Endothelial cell of umbilical vein (primary cell): ENCODE data around the gene FBXL13. TPM values are rescaled to one million over a fixed set of nuclear protein-coding genes. Genes with fewer than 3 reads are reported as not detected.

Source experiments
- BruUV-seq: library from RNA; stranded (reverse); fragments of 400-500 nt; replicated peaks from 2 replicates; lab custom pipeline; 2021; lab: Mats Ljungman, UMichigan
- CTCF ChIA-PET: fragments of 300-600, 350-600 bp; sonication (Branson Sonifier 250); formaldehyde crosslinking; loops from one replicate; lab custom pipeline; 2021; ENCODE audit warnings: antibody characterized with exemption, inconsistent platforms; lab: Charles Lee
- POLR2A ChIA-PET: fragments of 300-600, 350-600 bp; sonication (Branson Sonifier 250); formaldehyde crosslinking; loops from one replicate; lab custom pipeline; 2021; ENCODE audit warnings: antibody characterized with exemption, inconsistent platforms; lab: Charles Lee
- DNase-seq: peaks from one replicate; pipeline ENCODE4 v3.0.0-alpha.2; 2011; ENCODE audit warnings: low read depth, low spot score
- FAIRE-seq: peaks from 2 replicates; lab custom pipeline; 2011; peaks lifted over from hg19 to GRCh38; lab: Jason Lieb, UNC
- H2AFZ ChIP-seq: 2 replicates; pipeline ENCODE4 v1.6.0; 2012; ENCODE audit warnings: low read depth, low read length, control low read depth, inconsistent platforms
- H3K27ac ChIP-seq: 2 replicates; pipeline ENCODE4 v1.5.1; 2011; ENCODE audit warnings: low read depth, mild to moderate bottlenecking, control low read depth, low read length, moderate library complexity; ENCODE audit not compliant: insufficient read depth
- H3K27me3 ChIP-seq, 2 experiments: 2 replicates each; pipeline versions ENCODE4 v1.6.0 to v1.6.1; 2011; ENCODE audit warnings: low read length in 2 of 2, mixed read lengths in 1 of 2; ENCODE audit not compliant: control insufficient read depth in 2 of 2, insufficient read depth in 2 of 2
- H3K36me3 ChIP-seq, 2 experiments: 2 replicates in 1 of 2; 3 replicates in 1 of 2; pipeline ENCODE4 v1.5.1; 2011; ENCODE audit warnings: low read length in 2 of 2, mild to moderate bottlenecking in 1 of 2, moderate library complexity in 1 of 2; ENCODE audit not compliant: control insufficient read depth in 2 of 2, insufficient read depth in 2 of 2; ENCODE audit errors: extremely low read depth in 1 of 2
- H3K4me1 ChIP-seq: 3 replicates; pipeline ENCODE4 v1.5.1; 2011; ENCODE audit warnings: mild to moderate bottlenecking, low read length; ENCODE audit not compliant: control insufficient read depth, insufficient read depth; ENCODE audit errors: extremely low read depth
- H3K4me2 ChIP-seq: 2 replicates; pipeline ENCODE4 v1.6.1; 2011; ENCODE audit warnings: low read length, control low read depth, mixed read lengths; ENCODE audit not compliant: insufficient read depth
- H3K4me3 ChIP-seq, 3 experiments: fragments of 200-600 bp in 1 of 3; sonication (generic), shearing (Covaris generic) in 1 of 3; replicated peaks in 1 of 3; 2 replicates each; pipeline ENCODE4 v1.5.1; 2011 to 2016; ENCODE audit warnings: control low read depth in 3 of 3, low read length in 3 of 3, mild to moderate bottlenecking in 2 of 3, inconsistent platforms in 1 of 3, low read depth in 1 of 3, moderate library complexity in 1 of 3; ENCODE audit not compliant: insufficient read depth in 1 of 3
- H3K79me2 ChIP-seq: 2 replicates; pipeline ENCODE4 v1.6.0; 2012; ENCODE audit warnings: low read length, inconsistent platforms; ENCODE audit not compliant: control insufficient read depth, insufficient read depth
- H3K9ac ChIP-seq: replicated peaks from 2 replicates; pipeline ENCODE3; 2011; ENCODE audit warnings: low read length, control low read depth; ENCODE audit not compliant: insufficient read depth; ENCODE audit errors: extremely low read depth
- H3K9me1 ChIP-seq: replicated peaks from 3 replicates; pipeline ENCODE4 v1.6.0; 2011; ENCODE audit warnings: mild to moderate bottlenecking, low read length; ENCODE audit not compliant: control insufficient read depth, insufficient read depth; ENCODE audit errors: extremely low read depth
- H3K9me3 ChIP-seq: replicated peaks from 2 replicates; pipeline ENCODE4 v1.5.1; 2012; ENCODE audit warnings: low read length, inconsistent platforms; ENCODE audit not compliant: control insufficient read depth, insufficient read depth
- H4K20me1 ChIP-seq: replicated peaks from 2 replicates; pipeline ENCODE3; 2011; ENCODE audit warnings: mild to moderate bottlenecking, low read length; ENCODE audit not compliant: control insufficient read depth, insufficient read depth; ENCODE audit errors: extremely low read depth
- EZH2 ChIP-seq: IDR thresholded peaks from 2 replicates; pipeline ENCODE4 v1.6.1; 2012; ENCODE audit warnings: borderline replicate concordance, low read depth, mild to moderate bottlenecking, moderate library complexity, low read length, inconsistent platforms; ENCODE audit not compliant: severe bottlenecking
- FOS ChIP-seq: IDR thresholded peaks from 2 replicates; pipeline ENCODE4 v1.6.1; 2011; ENCODE audit warnings: mild to moderate bottlenecking, low read length, moderate library complexity, borderline replicate concordance; ENCODE audit not compliant: insufficient read depth
- GATA2 ChIP-seq: IDR thresholded peaks from 2 replicates; pipeline ENCODE4 v1.7.0; 2011; ENCODE audit warnings: low read depth, mild to moderate bottlenecking, moderate library complexity, mixed read lengths, low read length; ENCODE audit not compliant: insufficient read length, insufficient read depth
- JUN ChIP-seq: IDR thresholded peaks from 2 replicates; pipeline ENCODE4 v1.6.1; 2011; ENCODE audit warnings: borderline replicate concordance, low read depth; ENCODE audit not compliant: insufficient read length, insufficient read depth
- MYC ChIP-seq: IDR thresholded peaks from one replicate; pipeline ENCODE4 v1.6.1; 2011; ENCODE audit warnings: mild to moderate bottlenecking, low read depth, low read length
- POLR2A ChIP-seq: IDR thresholded peaks from 2 replicates; pipeline ENCODE4 v1.6.1; 2012; ENCODE audit warnings: low read depth, mild to moderate bottlenecking, control low read depth, low read length
- POLR2AphosphoS5 ChIP-seq: IDR thresholded peaks from 2 replicates; pipeline ENCODE4 v1.6.1; 2012; ENCODE audit warnings: low read depth, mild to moderate bottlenecking, control low read depth, low read length, moderate library complexity; ENCODE audit not compliant: insufficient read depth
- dilution Hi-C: fragments of 300-500 bp; cut with MboI; formaldehyde crosslinking; loops from one replicate; pipeline ENCODE4 v1.15.0; 2019; ENCODE audit warnings: low sequenced_read_pairs; ENCODE audit not compliant: extremely low pct_ligation_motif_present
- intact Hi-C: fragments of 100-400 bp; cut with micrococcal nuclease; formaldehyde crosslinking; loops from one replicate; pipeline ENCODE4 v1.10.0; 2022
- polyA plus RNA-seq, 4 experiments: library from polyadenylated mRNA; depleted of rRNA in 3 of 4; stranded (reverse) in 3 of 4; unstranded in 1 of 4; fragments of >200 nt; gene quantifications; 2 replicates each; pipeline versions ENCODE4 v1.2.1 to v1.2.3, GENCODE V29; 2011 to 2012; ENCODE audit warnings: missing spikeins in 1 of 4
- total RNA-seq: library from RNA; stranded (reverse); gene quantifications from 2 replicates; pipeline ENCODE4 v1.2.3, GENCODE V29; 2021
- TF ChIP-seq, protein P1 (sequence below), 2 donors: IDR thresholded peaks; 1 replicate in 1 of 2; 2 replicates in 1 of 2; pipeline ENCODE4 v1.5.1; 2011; ENCODE audit warnings: low read length in 2 of 2, mild to moderate bottlenecking in 2 of 2, moderate library complexity in 2 of 2, control low read depth in 1 of 2, inconsistent platforms in 1 of 2, low read depth in 1 of 2; ENCODE audit not compliant: insufficient read depth in 1 of 2; ENCODE audit errors: extremely low read depth in 1 of 2
- TF ChIP-seq, protein P2 (sequence below): IDR thresholded peaks from 2 replicates; pipeline ENCODE4 v1.6.1; 2011; ENCODE audit not compliant: insufficient read depth, insufficient read length

The FBXL13 gene
- total and polyA plus RNA-seq, 2 donors (not counting 3 experiments of a cell fraction or from before 2014, with no cell fraction given), result 3.9 to 4.6 TPM

DNA sequence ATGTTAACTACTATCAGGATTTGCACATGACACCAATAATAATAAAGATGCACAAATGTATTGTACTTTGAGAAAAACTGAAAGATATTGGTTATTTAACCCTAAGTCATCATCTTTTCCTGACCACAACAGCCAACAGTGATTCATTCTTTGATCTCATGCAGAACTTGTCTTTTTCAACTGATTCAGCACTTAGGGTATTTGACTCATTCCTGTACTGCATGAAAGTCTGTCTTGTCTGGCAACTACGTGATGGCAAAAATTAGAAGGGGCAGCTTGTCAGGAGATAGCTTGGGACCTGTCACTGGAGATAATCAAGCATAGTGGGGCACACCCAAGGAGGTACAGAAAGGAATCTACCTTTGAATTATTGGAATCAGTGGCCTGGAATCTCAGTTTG lies 239.6 kb downstream of the FBXL13 start:
- Histone ChIP-seq H3K9ac (peak overlapping the region; percentile 28), H4K20me1 (no peaks in the 10 kb centered on the region), H3K4me2 (peak overlapping the region; percentile 2), H3K4me3 (no peak overlapping the region), H3K27me3 (no peaks in the 10 kb centered on the region), H3K9me1 (no peaks in the 10 kb centered on the region), H3K79me2 (no peaks in the 10 kb centered on the region), H3K4me1 (peaks cover 27% of the 10 kb centered on the region), H3K36me3 (peaks cover 0 to 2% of the 10 kb centered on the region in 2 experiments), H3K9me3 (no peaks in the 10 kb centered on the region), H3K27ac (peak overlapping the region; percentile 70), H2AFZ (no peak overlapping the region)
- DNase-seq (peak; percentile 73), FAIRE-seq (peak; percentile 94)
- dilution Hi-C loops, result no loop called here
- no TSS peak for BruUV-seq
- TF ChIP-seq GATA2, result peak; percentile 44
- TF ChIP-seq, protein P1, sequence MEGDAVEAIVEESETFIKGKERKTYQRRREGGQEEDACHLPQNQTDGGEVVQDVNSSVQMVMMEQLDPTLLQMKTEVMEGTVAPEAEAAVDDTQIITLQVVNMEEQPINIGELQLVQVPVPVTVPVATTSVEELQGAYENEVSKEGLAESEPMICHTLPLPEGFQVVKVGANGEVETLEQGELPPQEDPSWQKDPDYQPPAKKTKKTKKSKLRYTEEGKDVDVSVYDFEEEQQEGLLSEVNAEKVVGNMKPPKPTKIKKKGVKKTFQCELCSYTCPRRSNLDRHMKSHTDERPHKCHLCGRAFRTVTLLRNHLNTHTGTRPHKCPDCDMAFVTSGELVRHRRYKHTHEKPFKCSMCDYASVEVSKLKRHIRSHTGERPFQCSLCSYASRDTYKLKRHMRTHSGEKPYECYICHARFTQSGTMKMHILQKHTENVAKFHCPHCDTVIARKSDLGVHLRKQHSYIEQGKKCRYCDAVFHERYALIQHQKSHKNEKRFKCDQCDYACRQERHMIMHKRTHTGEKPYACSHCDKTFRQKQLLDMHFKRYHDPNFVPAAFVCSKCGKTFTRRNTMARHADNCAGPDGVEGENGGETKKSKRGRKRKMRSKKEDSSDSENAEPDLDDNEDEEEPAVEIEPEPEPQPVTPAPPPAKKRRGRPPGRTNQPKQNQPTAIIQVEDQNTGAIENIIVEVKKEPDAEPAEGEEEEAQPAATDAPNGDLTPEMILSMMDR (IDR thresholded peaks at IDR 0.05; ENCODE audit: extremely low read depth in 1 of 2, insufficient read depth in 1 of 2, low read depth in 1 of 2, low read length in 2 of 2), result no peak
- peak; percentile 41 for TF ChIP-seq JUN
- TF ChIP-seq EZH2, result no peak
- TF ChIP-seq FOS, result peak; percentile 91
- POLR2A ChIA-PET, result no interaction called here
- CTCF ChIA-PET, result interaction anchor here (0.7 to 1.1 kb wide), 2 partner anchors 39 to 41 kb away, joined by 3 read pairs; no protein-coding TSS in a partner anchor
- intact Hi-C loops, result loop anchor here (1.0 kb wide), 1 partner anchor 16 kb away; no protein-coding TSS in a partner anchor

DNA sequence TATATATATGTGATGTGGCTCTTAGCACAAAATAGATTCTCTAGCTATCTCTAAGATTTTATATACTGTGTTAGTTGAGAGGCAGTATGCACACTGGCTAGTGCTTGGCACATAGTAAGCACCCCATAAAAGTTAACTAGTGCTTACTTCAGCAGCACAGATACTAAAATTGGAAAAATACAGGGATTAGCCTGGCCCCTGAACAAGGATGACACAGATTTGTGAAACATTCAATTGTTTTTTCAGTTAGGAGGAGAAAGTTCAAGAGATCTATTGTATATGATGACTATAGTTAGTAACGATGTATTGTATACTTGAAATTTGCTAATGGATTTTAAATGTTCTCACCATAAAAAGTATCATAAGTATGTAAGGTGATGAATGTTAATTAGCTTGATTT lies 240.1 kb downstream of the FBXL13 start:
- CTCF ChIA-PET, result interaction anchor here (0.6 kb wide), 1 partner anchor 228 kb away, joined by 3 read pairs; no protein-coding TSS in a partner anchor
- H3K4me2 ChIP-seq, result no peak overlapping the region
- H3K27ac ChIP-seq, result peak overlapping the region; percentile 19

More for the DNA sequence above, 240.1 kb downstream of the FBXL13 start:
- no peak for DNase-seq
- dilution Hi-C loops, result no loop called here
- POLR2A ChIA-PET, result no interaction called here
- Histone ChIP-seq H3K9ac (peak overlapping the region; percentile 28), H2AFZ (no peak overlapping the region), H3K4me1 (peaks cover 27% of the 10 kb centered on the region), H4K20me1 (no peaks in the 10 kb centered on the region), H3K79me2 (no peaks in the 10 kb centered on the region), H3K9me3 (no peaks in the 10 kb centered on the region), H3K4me3 (no peak overlapping the region), H3K36me3 (peaks cover 0 to 2% of the 10 kb centered on the region in 2 experiments), H3K27me3 (no peaks in the 10 kb centered on the region), H3K9me1 (no peaks in the 10 kb centered on the region)
- TF ChIP-seq, protein P1 (IDR thresholded peaks at IDR 0.05; ENCODE audit: extremely low read depth in 1 of 2, insufficient read depth in 1 of 2, low read depth in 1 of 2, low read length in 2 of 2), result no peak
- TF ChIP-seq EZH2 (no peak), MYC (no peak), GATA2 (no peak), JUN (no peak), FOS (no peak), POLR2A (no peak), POLR2AphosphoS5 (no peak)
- TF ChIP-seq, protein P2, sequence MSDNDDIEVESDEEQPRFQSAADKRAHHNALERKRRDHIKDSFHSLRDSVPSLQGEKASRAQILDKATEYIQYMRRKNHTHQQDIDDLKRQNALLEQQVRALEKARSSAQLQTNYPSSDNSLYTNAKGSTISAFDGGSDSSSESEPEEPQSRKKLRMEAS, result no peak
- no peak for FAIRE-seq
- intact Hi-C loops, result no loop called here
- no TSS peak for BruUV-seq
